DND-41 (cell line): ENCODE results near the gene FAM114A1.

Experiments used
- ATAC-seq: fragments of 200-7000 bp; cut with Tn5 transposase; 3 replicates; pipeline ENCODE4 v1.9.1; 2021; ENCODE audit warnings: low read depth; ENCODE audit not compliant: insufficient read depth
- DNase-seq: peaks from one replicate; pipeline ENCODE4 v3.0.0-alpha.2; 2020
- H2AFZ ChIP-seq: 2 replicates; pipeline ENCODE4 v1.6.0; 2012; ENCODE audit warnings: low read depth, low read length
- H3K27ac ChIP-seq: 2 replicates; pipeline ENCODE4 v1.5.1; 2012; ENCODE audit warnings: low read length, inconsistent platforms
- H3K27me3 ChIP-seq: fragments of 200-600 bp; sonication (generic); 2 replicates; pipeline ENCODE4 v1.6.0; 2012; ENCODE audit warnings: low read length, mild to moderate bottlenecking, inconsistent platforms; ENCODE audit not compliant: insufficient read depth, poor library complexity
- H3K36me3 ChIP-seq: 2 replicates; pipeline ENCODE4 v1.5.1; 2012; ENCODE audit warnings: low read length, inconsistent platforms; ENCODE audit not compliant: insufficient read depth
- H3K4me1 ChIP-seq: 2 replicates; pipeline ENCODE4 v1.5.1; 2012; ENCODE audit warnings: mild to moderate bottlenecking, low read length; ENCODE audit not compliant: insufficient read depth
- H3K4me2 ChIP-seq: 2 replicates; pipeline ENCODE4 v1.6.0; 2012; ENCODE audit warnings: mild to moderate bottlenecking, moderate library complexity, low read length, inconsistent platforms; ENCODE audit not compliant: insufficient read depth
- H3K4me3 ChIP-seq, 2 experiments: fragments of 200-600 bp in 1 of 2; shearing (Covaris generic) in 1 of 2; 2 replicates each; pipeline ENCODE4 v1.5.1; 2012 to 2016; ENCODE audit warnings: inconsistent platforms in 2 of 2, low read length in 2 of 2, mild to moderate bottlenecking in 2 of 2, low read depth in 1 of 2, moderate library complexity in 1 of 2
- H3K79me2 ChIP-seq: 2 replicates; pipeline ENCODE4 v1.6.0; 2012; ENCODE audit warnings: low read length, inconsistent platforms; ENCODE audit not compliant: insufficient read depth
- H3K9ac ChIP-seq: 2 replicates; pipeline ENCODE4 v1.6.0; 2012; ENCODE audit warnings: low read depth, mild to moderate bottlenecking, inconsistent platforms, low read length, moderate library complexity
- H3K9me3 ChIP-seq: 2 replicates; pipeline ENCODE4 v1.5.1; 2012; ENCODE audit warnings: low read length, moderate library complexity, mild to moderate bottlenecking, inconsistent platforms; ENCODE audit not compliant: insufficient read depth, severe bottlenecking
- H4K20me1 ChIP-seq: 2 replicates; pipeline ENCODE4 v1.6.0; 2012; ENCODE audit warnings: low read length; ENCODE audit not compliant: insufficient read depth
- CTCF ChIP-seq: IDR thresholded peaks from 2 replicates; pipeline ENCODE4 v1.5.1; 2012; ENCODE audit warnings: borderline replicate concordance, low read length, moderate library complexity, mild to moderate bottlenecking; ENCODE audit not compliant: poor library complexity, severe bottlenecking; ENCODE audit errors: extremely low read depth
- EZH2 ChIP-seq: IDR thresholded peaks from 3 replicates; pipeline ENCODE4 v1.6.1; 2012; ENCODE audit warnings: borderline replicate concordance, low read depth, mild to moderate bottlenecking, moderate library complexity, low read length, inconsistent platforms; ENCODE audit not compliant: severe bottlenecking

FAM114A1 gene

GRCh38 chr4:38949411-38950051 lies 81.9 kb downstream of the FAM114A1 start:
- Histone ChIP-seq H3K9ac (no peak overlapping the region), H3K27ac (no peak overlapping the region), H3K79me2 (no peaks in the 10 kb centered on the region), H3K4me3 (no peak overlapping the region), H3K27me3 (no peaks in the 10 kb centered on the region), H3K4me2 (no peak overlapping the region), H2AFZ (no peak overlapping the region), H4K20me1 (no peaks in the 10 kb centered on the region), H3K9me3 (no peaks in the 10 kb centered on the region), H3K36me3 (no peaks in the 10 kb centered on the region), H3K4me1 (no peaks in the 10 kb centered on the region)
- ATAC-seq (no peak), DNase-seq (no peak)
- TF ChIP-seq CTCF = no peak

- ATAC-seq = no peak
- no peaks in the 10 kb centered on the region for H3K36me3 ChIP-seq
- H4K20me1 ChIP-seq = no peaks in the 10 kb centered on the region
- no peak overlapping the region for H2AFZ ChIP-seq
- no peaks in the 10 kb centered on the region for H3K79me2 ChIP-seq
- H3K9me3 ChIP-seq = no peaks in the 10 kb centered on the region
- H3K4me1 ChIP-seq = no peaks in the 10 kb centered on the region
- no peak for TF ChIP-seq CTCF
- no peak for TF ChIP-seq EZH2
- H3K9ac ChIP-seq = no peak overlapping the region
- H3K4me3 ChIP-seq = no peak overlapping the region
- H3K27me3 ChIP-seq = no peaks in the 10 kb centered on the region
- no peak overlapping the region for H3K4me2 ChIP-seq
- no peak for DNase-seq
- no peak overlapping the region for H3K27ac ChIP-seq
These were observed 82.6 kb downstream of the FAM114A1 start for GRCh38 chr4:38950159-38950558.

- Histone ChIP-seq H3K9me3 (no peaks in the 10 kb centered on the region), H3K36me3 (no peaks in the 10 kb centered on the region), H3K27ac (no peak overlapping the region), H3K4me1 (no peaks in the 10 kb centered on the region), H3K9ac (no peak overlapping the region), H3K4me2 (no peak overlapping the region), H3K79me2 (no peaks in the 10 kb centered on the region), H2AFZ (no peak overlapping the region), H3K4me3 (no peak overlapping the region), H4K20me1 (no peaks in the 10 kb centered on the region), H3K27me3 (no peaks in the 10 kb centered on the region)
- no peak for ATAC-seq
- TF ChIP-seq EZH2 (no peak), CTCF (no peak)
- no peak for DNase-seq
These were observed 83.1 kb downstream of the FAM114A1 start for GRCh38 chr4:38950734-38951133.

GRCh38 chr4:38951598-38951997 lies 84.0 kb downstream of the FAM114A1 start:
- ATAC-seq = no peak
- Histone ChIP-seq H3K4me3 (no peak overlapping the region), H3K36me3 (no peaks in the 10 kb centered on the region), H3K4me2 (no peak overlapping the region), H3K9me3 (no peaks in the 10 kb centered on the region), H2AFZ (no peak overlapping the region), H3K27ac (no peak overlapping the region), H3K4me1 (no peaks in the 10 kb centered on the region), H4K20me1 (no peaks in the 10 kb centered on the region), H3K27me3 (no peaks in the 10 kb centered on the region), H3K9ac (no peak overlapping the region), H3K79me2 (no peaks in the 10 kb centered on the region)
- no peak for TF ChIP-seq CTCF
- TF ChIP-seq EZH2 = no peak
- DNase-seq = no peak
